ENCODE results near the gene HIGD1C.

GRCh38 chr12:50955288-50955687 is 2.9 kb downstream of the HIGD1C start:
- TF ChIP-seq CTCF (IDR thresholded peaks at IDR 0.05): no peak
- no peak for TF ChIP-seq ZFX (IDR thresholded peaks at IDR 0.05; ENCODE audit: borderline replicate concordance)
